IPS DF 4.7 (cell line): ENCODE measurements around the gene CASQ2.
"Not testable (repeated sequence)": the region's sequence is repeated elsewhere in the genome, so short reads cannot be mapped to it uniquely, and the experiment has no call there.

Experiments used
- DNase-seq: peaks from one replicate; pipeline ENCODE4 v3.0.0-alpha.2; 2013; ENCODE audit warnings: low spot score; ENCODE audit errors: extremely low read depth

The CASQ2 gene

DNA sequence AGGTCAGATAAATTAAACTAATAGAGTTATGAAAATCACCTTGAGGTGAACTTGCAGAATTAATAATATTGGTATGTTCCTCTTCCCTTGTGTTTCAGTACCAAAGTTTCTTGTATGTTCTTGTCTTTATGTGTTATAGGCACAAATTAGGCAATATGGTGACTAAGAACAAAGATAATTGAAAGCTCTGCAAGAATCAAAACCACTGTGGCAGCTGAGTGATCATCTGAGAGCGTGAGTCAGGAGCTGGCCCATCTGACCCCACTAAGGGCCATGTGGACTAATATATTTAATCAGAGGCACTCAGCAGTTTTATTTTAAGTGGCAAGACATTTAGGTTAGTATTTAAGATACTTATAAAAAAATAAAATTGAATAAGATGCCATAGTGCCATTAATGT, 12.8 kb upstream of the CASQ2 start:
- DNase-seq: no peak

DNA sequence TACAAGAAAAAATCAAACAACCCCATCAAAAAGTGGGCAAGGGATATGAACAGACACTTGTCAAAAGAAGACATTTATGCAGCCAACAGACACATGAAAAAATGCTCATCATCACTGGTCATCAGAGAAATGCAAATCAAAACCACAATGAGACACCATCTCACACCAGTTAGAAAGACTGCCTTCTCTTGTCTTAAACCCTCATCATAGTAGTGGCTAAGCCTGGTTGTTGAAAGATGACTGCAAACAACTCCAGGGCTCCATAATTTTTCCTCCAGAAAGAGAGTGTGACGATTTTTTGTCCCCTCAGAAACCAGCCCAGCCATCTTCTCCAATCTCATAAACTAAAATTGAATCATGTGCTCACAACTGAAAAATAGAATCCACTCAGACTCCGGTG, 12.1 kb upstream of the CASQ2 start:
- not testable (repeated sequence) for DNase-seq

DNA sequence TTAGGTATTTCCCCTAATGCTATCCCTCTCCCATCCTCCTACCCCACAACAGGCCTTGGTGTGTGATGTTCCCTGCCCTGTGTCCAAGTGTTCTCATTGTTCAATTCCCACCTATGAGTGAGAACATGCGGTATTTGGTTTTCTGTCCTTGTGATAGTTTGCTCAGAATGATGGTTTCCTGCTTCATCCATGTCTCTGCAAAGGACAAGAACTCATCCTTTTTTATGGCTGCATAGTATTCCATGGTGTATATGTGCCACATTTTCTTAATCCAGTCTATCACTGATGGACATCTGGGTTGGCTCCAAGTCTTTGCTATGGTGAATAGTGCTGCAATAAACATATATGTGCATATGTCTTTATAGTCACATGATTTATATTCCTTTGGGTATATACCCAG, 10.6 kb upstream of the CASQ2 start:
- not testable (repeated sequence) for DNase-seq

DNA sequence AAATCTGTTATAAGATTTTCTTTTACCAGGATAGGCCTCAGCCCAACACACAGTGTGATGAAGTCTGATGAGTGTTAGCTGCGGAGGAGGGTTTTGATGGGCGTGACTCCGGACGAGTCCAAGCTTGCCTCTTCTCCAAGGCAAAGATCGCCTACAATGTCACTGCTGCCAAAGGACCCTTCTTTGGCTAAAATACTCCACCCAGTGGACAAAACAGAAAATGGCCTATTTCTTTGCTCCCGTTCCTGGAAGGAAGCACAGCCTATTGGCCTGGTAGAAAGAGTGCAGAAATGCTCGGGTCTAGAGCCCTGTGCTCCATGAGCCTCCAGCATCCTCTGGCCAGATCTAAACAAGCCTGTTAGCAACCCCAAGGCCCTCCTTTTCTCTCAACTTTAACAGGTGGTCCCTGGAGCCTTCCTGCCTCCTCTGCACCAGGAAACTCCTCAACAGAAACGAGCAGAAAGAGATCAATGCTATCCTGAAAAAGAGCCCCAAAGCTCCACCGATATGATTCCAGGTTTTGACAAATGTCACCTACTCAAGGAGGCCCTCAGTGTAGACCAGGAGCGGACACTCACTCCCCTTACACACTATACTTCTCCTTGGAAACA, 3.4 kb upstream of the CASQ2 start:
- DNase-seq: peak; percentile 93

DNA sequence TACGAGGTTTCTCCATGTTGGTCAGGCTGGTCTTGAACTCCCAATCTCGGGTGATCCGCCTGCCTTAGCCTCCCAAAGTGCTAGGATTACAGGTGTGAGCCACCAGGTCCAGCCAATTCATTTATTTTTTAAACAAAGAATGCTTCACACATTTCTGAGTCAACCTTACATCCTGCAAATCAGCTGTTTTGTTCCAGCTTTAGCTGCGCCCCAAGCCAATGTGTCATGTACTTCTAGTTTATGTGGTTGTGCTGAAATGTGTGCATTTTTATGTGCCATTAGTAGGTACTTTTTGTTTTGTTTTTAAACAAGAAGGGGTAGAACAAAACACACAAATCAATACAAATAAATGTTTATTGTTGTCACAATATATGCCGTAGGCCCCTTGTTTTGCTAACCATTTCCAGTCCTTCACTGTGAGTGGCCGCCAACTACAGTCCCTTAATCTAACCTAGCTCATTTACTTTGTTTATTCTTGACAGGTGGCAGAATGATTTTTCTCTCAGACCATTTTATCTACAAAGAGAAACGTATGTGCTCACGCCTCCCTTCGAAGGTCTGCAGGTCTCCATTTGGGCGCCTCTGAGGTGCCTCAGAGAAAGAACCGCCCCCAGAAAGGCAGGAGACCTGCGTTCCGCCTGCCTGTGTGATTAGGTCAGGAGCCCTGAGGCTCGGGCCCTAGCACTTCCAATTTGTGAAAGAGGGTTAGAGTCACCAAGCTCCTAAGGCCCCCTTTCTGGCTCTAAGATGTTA, 2.8 kb upstream of the CASQ2 start:
- DNase-seq: no peak

DNA sequence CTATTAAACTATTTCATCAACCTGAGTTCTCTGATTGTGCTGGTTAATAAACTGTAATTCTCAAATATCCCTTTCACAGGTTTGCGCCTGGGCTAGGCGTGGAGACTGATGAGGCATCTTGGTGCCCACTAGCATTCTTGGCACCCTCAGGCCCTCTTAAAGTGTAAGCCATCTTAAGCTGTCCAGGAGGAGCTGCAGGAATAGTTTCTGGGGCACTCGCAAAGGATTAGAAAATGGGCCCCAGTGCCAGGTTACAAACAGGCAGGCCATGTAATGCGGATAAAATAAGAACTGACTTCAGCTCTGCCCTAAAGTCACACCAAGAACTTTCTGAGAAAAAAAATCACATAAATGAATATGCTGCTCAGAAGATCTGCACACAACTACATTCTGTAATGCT, 1.1 kb downstream of the CASQ2 start:
- no peak for DNase-seq

DNA sequence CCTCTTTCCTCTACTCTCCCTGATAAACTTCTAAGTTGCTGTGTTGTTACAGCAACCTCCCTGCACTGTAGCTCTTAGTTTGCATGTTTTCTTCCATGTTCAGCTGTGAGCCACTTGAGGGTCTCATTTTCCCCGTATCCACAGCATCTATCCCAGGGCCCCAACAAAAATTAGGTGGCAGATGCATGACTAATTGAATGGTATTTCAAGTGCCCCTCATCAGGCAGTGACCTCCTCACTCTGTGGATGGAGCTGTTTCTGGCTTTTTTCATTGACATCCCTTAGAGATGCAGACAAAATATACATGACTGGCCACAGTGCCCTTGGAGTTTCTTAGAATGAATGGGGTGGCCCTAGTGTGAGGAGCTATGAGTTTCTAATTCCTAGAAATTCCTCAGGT, 3.4 kb downstream of the CASQ2 start:
- DNase-seq: no peak

DNA sequence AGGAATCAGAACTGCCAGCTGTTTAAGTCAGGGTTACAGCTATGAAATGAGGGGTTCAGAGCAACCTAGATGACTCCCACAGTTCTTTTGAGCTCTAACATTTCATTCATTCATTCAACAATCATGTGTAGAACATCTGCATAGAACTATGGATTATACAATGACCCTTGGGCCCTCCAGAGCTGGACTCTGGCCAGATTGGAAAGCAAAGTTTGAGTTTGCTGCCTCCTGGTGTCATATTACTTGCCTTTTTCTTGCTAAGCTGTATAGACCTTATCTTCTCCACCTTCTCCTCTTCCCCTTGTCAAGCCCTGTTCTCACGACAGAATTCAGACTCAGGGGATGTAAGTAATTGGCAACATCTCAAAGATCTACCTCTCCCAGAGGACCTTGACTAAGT, 4.0 kb downstream of the CASQ2 start:
- DNase-seq: no peak

DNA sequence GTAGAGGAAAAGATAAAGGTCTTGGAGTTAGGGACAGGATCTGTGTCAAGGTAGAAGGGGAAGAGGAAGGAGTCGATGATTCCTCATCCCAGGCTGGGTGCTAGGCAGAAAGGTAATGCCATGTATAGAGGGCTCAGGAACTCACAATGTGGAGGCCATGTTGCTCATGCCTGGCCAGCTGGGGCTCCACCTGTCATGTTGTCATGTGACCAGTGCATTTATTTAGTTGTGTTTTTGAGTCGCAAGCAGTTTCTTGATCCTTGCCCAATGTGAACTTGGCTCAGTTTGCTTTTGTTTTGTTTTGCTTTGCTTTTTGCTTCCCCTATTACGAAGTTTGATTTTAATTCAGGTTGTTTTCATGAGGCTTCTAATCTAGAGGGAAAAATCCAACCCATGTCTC, 5.7 kb downstream of the CASQ2 start:
- DNase-seq: no peak

DNA sequence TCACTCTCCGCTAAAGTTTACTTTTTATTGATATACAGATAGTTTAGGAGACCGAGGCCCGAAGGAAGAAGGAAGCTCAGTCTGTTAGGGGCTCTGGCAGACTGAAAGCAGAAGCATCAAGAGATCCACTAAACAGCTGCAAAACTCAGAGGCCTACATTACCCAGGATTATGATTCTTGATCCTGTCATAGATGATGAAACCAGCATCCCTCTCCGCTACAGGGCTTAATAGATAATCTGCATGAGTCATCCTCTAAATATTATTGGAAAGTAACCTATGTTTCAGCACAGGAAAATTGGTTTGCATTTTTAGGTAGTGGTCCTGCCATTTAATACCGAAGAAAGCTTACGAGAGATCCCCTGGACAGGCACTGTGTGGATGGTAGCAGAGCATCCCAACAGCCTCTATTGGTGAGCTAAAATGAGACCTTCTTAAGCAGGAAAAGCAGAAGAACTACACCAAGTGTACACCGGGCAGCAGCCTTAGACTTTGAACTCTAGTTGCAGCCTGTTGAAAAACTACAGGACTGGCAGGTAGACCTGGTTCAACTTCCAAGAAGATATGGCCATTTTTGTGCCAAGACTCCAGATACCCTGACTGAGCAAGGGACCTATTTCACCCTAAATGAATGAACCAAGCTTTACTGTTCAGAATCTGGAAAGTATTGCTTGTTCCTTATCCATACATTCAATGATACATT, 6.8 kb downstream of the CASQ2 start:
- DNase-seq: no peak

DNA sequence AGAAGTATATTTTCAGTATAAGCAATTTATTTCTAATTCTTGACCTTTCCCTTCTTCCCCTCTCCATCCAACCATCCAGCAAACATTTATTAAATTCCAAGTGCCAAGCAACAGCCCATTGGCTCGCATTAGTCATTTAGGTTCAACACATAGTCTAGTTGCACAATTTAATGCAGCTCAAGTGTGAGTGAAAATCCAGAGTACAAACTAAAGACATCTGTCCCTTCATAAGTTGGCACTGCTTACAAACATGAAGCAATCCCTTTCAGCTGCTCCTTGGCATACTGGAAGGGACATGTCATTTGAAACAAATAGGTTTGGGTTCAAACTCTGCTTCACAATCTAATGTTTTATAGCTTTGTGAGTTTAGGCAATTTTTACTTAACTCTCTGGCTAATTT, 10.7 kb downstream of the CASQ2 start:
- DNase-seq: no peak

DNA sequence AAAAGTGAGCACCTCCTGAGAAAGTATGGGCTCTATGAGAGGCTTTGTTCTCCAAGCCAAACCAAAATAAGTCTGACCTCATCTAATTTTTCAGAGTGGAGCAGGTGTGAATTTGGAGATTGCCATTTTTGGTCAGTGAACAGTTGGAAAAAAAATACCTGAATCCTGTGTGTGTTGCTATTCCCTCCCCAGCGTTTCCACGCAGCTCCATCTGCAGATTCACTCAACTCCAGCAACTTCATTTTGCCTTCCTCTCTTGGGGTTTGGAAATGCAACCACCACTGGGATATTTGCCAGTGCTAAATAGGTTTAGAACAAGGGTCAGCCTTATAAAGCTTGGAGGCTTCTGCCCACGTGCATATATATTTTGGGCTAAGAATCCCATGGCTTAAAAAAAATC, 11.2 kb downstream of the CASQ2 start:
- no peak for DNase-seq

DNA sequence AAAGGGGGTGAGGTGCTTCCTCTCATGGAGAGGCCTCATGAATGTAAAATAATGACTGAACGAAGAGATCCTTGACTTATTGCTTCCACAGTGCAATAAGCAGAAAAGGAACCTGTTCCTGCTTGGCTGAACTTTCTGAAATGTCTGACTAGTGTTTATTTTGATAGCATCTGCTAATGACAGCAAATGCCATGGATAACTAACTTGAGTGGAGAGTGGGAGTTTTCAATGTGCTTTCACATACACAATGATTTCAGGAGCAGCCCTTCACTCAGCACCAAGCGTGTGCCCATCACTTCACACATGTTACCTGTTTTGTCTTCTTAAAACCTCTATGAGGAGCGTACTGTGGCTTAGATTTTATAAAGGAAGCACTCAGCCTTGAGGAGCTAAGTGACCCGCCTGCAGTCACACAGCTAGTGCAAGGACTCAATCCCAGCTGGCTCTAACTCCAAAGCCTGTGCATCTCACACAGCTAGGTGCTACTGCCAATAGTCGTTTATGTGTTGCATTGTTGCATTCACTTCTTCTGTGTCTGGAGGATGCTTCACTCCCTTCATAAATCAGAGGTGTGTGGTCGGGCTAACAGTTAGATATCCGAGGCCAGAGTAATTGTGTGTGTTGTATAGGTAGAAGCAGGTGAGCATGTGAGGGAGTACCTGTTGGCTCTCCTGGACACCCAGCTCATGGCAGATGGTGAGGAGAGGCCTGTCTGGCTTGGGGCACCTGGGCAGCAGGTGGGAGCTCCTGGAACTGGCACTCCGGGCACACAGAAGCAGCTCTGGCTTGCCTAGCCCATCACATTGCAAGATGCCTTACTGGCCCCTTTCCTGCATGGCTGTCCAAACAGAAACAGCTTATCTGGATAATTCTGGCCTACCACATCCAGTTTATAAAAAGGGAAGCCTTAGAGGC, 12.8 kb downstream of the CASQ2 start:
- DNase-seq: no peak

DNA sequence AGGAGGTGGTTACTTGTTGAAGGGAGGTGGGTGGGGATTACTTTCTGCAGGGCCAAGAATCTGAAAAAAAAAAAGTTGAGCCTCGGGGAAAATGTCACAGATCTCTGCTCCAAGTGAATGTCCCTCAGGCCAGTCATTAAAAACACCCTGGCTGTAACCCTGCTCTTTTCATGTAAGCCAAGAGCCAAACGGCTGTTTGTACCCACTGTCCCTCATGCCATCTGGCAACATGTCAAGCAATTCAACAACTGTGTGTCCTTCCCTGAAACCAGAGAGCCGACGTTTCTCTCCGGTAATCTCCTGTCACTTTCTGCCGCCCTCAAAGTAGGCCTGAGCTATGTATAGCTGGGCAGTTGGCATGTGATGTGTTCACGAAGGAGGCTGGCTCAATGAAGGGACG, 14.7 kb downstream of the CASQ2 start:
- DNase-seq: no peak

DNA sequence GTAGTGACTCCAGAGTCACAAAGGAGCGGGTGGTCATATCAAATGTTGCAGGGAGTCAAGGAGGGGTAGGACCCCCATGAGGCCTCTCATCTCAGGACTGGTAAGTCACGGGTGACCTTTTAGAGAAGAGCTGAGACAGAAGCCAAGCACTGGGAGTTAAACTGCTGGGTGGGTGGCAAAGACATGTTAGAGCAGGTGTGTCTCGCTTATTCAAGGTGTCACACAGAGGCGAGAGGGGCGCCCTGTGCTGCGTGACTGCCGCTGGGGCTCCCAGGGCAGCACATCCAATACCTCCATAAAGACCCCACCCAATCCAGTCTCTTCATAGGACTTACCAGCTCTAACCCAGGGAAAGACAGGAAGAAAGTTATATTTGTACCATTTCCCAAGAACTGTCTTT, 15.2 kb downstream of the CASQ2 start:
- DNase-seq: no peak

DNA sequence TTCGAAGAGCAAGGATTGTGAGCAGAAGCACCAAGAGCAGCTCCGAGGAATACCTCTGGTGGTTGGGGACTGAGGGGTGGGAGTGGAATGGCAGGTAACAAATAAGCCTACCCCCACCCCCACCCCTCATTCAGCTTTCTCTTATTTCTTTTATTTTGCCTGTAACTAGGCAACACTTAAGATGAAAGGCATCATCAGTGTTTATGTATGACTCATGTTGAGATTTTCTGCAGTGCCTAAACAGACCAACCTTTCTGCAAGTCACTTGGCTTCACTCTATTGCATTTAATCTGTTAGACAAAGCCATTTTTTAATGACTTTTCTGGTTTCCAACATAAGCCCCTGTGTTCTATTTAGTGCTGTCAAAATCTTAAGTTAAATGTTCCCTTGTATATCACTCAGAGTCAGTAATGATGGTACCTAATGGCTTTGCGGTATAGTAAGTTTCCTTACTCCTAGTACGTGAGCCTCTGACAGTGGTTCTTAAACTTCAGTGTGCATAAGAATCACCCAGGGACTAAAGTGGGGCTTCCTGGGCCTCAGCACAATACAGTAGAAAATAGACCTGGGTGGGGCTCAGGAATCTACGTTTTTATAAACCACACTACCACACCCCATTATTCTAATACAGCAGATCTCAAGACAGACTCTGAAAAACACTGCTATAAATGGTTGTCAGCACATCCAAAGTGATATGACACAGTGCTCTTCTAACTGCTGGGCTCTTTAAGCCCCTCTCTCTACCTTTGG, 19.9 kb downstream of the CASQ2 start:
- no peak for DNase-seq

DNA sequence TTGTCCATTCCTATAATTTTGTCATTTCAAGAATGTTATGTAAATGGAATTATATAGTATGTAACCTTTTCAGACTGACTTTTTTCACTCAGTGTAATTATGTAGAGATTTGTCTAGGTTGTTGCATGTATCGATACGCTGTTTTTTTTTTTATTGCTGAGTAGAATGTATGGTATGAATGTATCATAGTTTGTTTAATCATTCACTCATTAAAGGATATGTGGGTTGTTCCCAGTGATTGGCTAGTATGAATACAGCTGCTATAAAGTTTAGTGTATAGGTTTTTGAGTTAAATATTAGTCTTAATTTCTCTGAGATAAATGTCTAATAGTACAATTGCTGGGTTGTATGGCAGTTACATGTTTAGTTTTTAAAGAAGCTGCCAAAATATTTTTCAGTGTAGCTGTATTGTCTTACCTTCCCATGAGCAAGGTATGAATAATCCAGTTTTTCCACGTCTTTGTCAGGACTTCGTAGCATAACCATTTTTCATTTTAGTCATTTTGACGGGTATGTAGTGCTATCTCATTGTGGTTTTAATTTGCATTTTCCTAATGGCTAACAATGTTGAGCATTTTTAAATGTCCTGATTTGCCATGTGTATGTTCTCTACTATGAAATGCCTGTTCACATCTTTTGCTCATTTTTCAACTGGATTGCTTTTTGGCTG, 22.4 kb downstream of the CASQ2 start:
- DNase-seq: no peak

DNA sequence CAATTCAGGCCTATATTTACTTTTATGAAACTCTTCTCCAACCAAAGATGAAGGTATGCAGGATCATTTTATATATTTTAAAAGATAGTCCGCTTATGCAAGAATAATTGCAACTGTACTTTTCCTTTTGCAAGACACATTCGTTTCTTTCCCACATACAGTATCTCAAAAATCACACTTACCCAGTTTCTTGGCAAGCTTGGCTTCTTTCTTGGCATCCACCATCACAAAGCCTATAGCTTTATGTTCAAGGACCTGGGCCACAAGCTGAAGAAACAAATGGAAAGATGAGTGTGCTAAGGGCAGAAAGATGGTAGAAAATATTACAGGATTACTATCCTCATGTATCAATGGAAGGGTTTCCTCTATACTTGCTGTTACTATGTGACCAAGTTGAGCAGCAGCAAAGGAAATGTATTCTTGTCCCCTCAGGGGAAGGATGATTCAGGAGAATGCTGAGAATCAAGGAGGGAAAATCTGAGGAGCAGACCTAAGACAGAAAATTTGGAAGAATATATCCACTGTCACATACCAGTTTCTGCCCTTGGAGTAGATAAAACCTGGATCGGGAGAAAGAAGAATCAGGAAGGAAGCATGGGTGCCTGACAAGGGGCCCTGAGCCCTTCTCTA, 23.8 kb downstream of the CASQ2 start:
- DNase-seq: no peak

DNA sequence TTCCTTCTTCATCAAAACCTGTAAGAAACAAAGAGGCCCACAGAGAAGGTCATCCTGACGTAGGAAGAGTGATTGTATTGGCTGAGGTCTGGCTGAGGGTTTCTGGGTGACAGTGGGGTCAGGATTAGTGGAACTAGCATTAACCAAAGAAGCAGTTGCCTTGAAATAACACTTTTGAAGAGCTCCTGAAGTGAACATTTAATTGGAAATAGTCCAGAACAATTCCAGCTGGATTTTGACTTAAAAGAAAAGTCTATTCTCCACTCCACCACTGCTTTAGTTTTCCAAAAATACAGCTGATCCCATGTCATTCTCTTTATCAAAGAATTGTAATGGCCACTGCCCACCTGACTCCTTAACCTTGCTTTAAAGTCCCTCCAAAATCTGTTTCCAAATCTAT, 27.7 kb downstream of the CASQ2 start:
- DNase-seq: no peak

DNA sequence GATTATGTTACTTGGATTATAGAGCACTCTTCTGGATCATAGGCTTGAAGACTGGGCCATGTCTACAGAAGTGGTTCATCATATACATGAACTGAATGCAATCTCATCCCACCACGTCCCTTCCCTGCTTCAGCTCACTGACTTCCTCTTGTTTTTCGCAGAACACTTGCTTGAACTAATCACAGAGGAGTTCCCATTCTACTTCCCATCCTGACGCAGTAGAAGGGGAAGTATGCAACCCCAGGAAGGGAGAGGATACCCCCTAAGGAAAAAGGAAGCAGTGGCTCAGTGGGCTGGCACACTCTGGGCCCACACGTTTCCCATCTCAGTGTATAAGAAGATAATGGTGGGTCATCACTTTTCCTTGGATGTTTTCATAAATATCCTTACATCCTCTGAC, 36.2 kb downstream of the CASQ2 start:
- no peak for DNase-seq
